Measurements from ENCODE around the gene KIF5A. TPM values are rescaled to one million over a fixed set of nuclear protein-coding genes. Genes with fewer than 3 reads are reported as not detected.

Gene KIF5A
- polyA plus RNA-seq, 3 donors = 0.01 TPM; not detected in 2

DNA sequence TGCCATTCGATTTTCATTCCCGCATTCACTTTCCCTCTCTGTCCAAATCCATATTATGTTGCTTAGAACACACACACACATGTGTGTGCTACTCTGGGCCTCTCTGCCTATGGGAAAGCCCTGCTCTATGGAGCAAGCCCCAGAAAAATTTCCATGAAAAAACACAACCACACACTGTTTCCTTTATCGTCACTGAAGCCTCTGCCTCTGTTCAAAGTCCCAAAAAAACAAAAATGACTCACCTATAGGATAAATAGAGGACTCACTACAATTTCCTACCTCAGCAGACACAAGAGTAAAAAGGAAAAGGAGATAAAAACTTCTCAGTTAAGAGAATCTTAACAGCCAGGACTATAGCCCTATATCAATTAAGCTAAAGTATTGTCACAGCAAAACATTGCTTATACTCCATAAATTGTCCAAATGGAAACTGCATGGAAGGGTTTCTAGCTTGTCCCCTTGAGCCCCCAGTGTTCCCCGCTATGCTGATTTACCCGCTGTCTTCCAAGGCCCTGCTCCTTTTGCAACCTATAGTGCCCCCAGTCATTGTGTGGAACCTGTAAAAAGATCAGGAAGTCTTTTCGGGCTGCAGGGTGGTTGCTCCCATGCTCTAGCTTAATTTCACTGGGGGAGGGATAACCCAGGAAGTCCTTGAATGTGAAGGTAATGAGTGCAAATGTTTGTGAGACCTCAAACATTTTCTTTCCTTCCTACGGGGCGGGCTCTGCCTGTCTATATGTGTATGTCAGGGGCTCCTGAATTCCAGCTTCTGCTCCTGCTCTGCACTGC, 30.0 kb downstream of the KIF5A start:
- intact Hi-C loops (cut with micrococcal nuclease) = loop anchor here in 1 of 2 donors (5.0 to 10.0 kb wide), 2 partner anchors 42 to 115 kb away; partner anchors contain the start of gene OS9

DNA sequence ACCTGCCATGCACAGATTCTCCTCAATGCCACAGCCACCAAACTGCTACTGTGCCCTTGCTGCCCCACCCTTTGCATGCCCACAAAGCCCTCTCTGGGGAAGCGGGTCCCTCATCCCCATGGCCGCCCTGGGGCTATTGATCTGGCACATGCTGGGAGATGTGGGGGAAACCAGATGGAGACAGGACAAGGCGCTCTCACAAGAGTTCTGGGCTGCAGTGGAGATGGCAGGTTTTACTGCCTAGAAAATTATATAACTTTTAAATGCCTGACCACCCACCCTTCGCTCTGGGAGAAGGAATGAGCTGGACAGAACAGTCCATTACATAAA, 30.6 kb downstream of the KIF5A start:
- no peak overlapping the region for H3K4me2 ChIP-seq (replicated peaks; ENCODE audit: extremely low read depth, low read length, poor library complexity, severe bottlenecking)
- no peak overlapping the region for H2AFZ ChIP-seq (ENCODE audit: insufficient read depth, low read depth, low read length, poor library complexity, severe bottlenecking)
- H3K27ac Mint-ChIP-seq = no peak overlapping the region
- H3K4me1 ChIP-seq (ENCODE audit: control insufficient read depth in 1 of 2, insufficient read depth in 2 of 2, low read length in 2 of 2) = peaks cover 14 to 16% of the 10 kb centered on the region in 2 donors
- no peak overlapping the region for H3K27ac ChIP-seq (ENCODE audit: low read depth in 1 of 2, low read length in 2 of 2)
- no peaks in the 10 kb centered on the region for H3K36me3 ChIP-seq (replicated peaks in 1 of 2; ENCODE audit: control insufficient read depth in 1 of 2, insufficient read depth in 2 of 2, low read length in 2 of 2)
- H3K4me3 Mint-ChIP-seq = no peak overlapping the region
- peaks cover 11 to 20% (median 16%) of the 10 kb centered on the region in 3 donors for H3K27me3 Mint-ChIP-seq (ENCODE audit: low read depth in 3 of 3)
- H3K79me2 ChIP-seq (ENCODE audit: insufficient read depth, low read length) = no peaks in the 10 kb centered on the region
- intact Hi-C loops (cut with micrococcal nuclease) = loop anchor here in 1 of 2 donors (5.0 to 10.0 kb wide), 2 partner anchors 42 to 114 kb away; partner anchors contain the start of gene OS9
- H3K9me3 ChIP-seq (replicated peaks in 1 of 2; ENCODE audit: control insufficient read depth in 1 of 2, insufficient read depth in 1 of 2, low read length in 2 of 2) = no peaks in the 10 kb centered on the region
- DNase-seq = no peak
- H3K9ac ChIP-seq (ENCODE audit: insufficient read depth, low read length, poor library complexity, severe bottlenecking) = no peak overlapping the region
- no peaks in the 10 kb centered on the region for H3K9me3 Mint-ChIP-seq
- H4K20me1 ChIP-seq (ENCODE audit: insufficient read depth, low read length) = no peaks in the 10 kb centered on the region
- no peak overlapping the region for H3K4me3 ChIP-seq (replicated peaks in 1 of 3; ENCODE audit: low read depth in 2 of 3, low read length in 3 of 3)
- peaks cover 22% of the 10 kb centered on the region for H3K4me1 Mint-ChIP-seq
- WGBS (ENCODE audit: insufficient coverage) = no CpG with 5 or more reads among the region's 4 CpGs
- H3K27me3 ChIP-seq (ENCODE audit: control insufficient read depth in 2 of 2, insufficient read depth in 2 of 2, low read length in 2 of 2) = peaks cover 0 to 8% of the 10 kb centered on the region in 2 donors
- no peaks in the 10 kb centered on the region for H3K36me3 Mint-ChIP-seq
- TF ChIP-seq, protein P1, sequence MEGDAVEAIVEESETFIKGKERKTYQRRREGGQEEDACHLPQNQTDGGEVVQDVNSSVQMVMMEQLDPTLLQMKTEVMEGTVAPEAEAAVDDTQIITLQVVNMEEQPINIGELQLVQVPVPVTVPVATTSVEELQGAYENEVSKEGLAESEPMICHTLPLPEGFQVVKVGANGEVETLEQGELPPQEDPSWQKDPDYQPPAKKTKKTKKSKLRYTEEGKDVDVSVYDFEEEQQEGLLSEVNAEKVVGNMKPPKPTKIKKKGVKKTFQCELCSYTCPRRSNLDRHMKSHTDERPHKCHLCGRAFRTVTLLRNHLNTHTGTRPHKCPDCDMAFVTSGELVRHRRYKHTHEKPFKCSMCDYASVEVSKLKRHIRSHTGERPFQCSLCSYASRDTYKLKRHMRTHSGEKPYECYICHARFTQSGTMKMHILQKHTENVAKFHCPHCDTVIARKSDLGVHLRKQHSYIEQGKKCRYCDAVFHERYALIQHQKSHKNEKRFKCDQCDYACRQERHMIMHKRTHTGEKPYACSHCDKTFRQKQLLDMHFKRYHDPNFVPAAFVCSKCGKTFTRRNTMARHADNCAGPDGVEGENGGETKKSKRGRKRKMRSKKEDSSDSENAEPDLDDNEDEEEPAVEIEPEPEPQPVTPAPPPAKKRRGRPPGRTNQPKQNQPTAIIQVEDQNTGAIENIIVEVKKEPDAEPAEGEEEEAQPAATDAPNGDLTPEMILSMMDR (IDR thresholded peaks at IDR 0.05) = no peak

More for the DNA sequence above, 30.0 kb downstream of the KIF5A start:
- 89% methylated on average over 6 of the region's 8 CpGs for WGBS (ENCODE audit: insufficient coverage)
- no peak overlapping the region for H3K9ac ChIP-seq (ENCODE audit: insufficient read depth, low read length, poor library complexity, severe bottlenecking)
- Mint-ChIP-seq H3K27me3 (ENCODE audit: low read depth in 3 of 3) (peaks cover 15 to 20% (median 18%) of the 10 kb centered on the region in 3 donors), H3K9me3 (no peaks in the 10 kb centered on the region), H3K4me3 (no peak overlapping the region), H3K27ac (no peak overlapping the region), H3K4me1 (peaks cover 16% of the 10 kb centered on the region), H3K36me3 (no peaks in the 10 kb centered on the region)
- TF ChIP-seq, protein P1 (IDR thresholded peaks at IDR 0.05) = no peak
- H3K36me3 ChIP-seq (replicated peaks in 1 of 2; ENCODE audit: control insufficient read depth in 1 of 2, insufficient read depth in 2 of 2, low read length in 2 of 2) = no peaks in the 10 kb centered on the region
- H3K9me3 ChIP-seq (replicated peaks in 1 of 2; ENCODE audit: control insufficient read depth in 1 of 2, insufficient read depth in 1 of 2, low read length in 2 of 2) = no peaks in the 10 kb centered on the region
- no peak overlapping the region for H2AFZ ChIP-seq (ENCODE audit: insufficient read depth, low read depth, low read length, poor library complexity, severe bottlenecking)
- no peak overlapping the region for H3K27ac ChIP-seq (ENCODE audit: low read depth in 1 of 2, low read length in 2 of 2)
- H3K27me3 ChIP-seq (ENCODE audit: control insufficient read depth in 2 of 2, insufficient read depth in 2 of 2, low read length in 2 of 2) = peaks cover 0 to 8% of the 10 kb centered on the region in 2 donors
- no peak overlapping the region for H3K4me3 ChIP-seq (replicated peaks in 1 of 3; ENCODE audit: low read depth in 2 of 3, low read length in 3 of 3)
- no peaks in the 10 kb centered on the region for H4K20me1 ChIP-seq (ENCODE audit: insufficient read depth, low read length)
- no peaks in the 10 kb centered on the region for H3K79me2 ChIP-seq (ENCODE audit: insufficient read depth, low read length)
- H3K4me1 ChIP-seq (ENCODE audit: control insufficient read depth in 1 of 2, insufficient read depth in 2 of 2, low read length in 2 of 2) = peaks cover 9 to 11% of the 10 kb centered on the region in 2 donors
- no peak for DNase-seq
- no peak overlapping the region for H3K4me2 ChIP-seq (replicated peaks; ENCODE audit: extremely low read depth, low read length, poor library complexity, severe bottlenecking)

All from CD14-positive monocyte (primary cell).